Neural cell (in vitro differentiated cells): Measurements from ENCODE around the gene SEBOX. TPM values are rescaled to one million over a fixed set of nuclear protein-coding genes. Genes with fewer than 3 reads are reported as not detected.

ENCODE experiments used
- H2AFZ ChIP-seq: fragments of 200-600, 300-800 bp; sonication (generic), shearing (Covaris generic); 2 replicates; pipeline ENCODE4 v1.6.0; 2014; ENCODE audit warnings: low read depth, mild to moderate bottlenecking, antibody characterized with exemption, low read length, moderate library complexity
- H3F3A ChIP-seq: fragments of 200-600 bp; shearing (Covaris generic); 2 replicates; pipeline ENCODE4 v1.6.1; 2016; ENCODE audit warnings: mild to moderate bottlenecking, moderate library complexity, mixed read lengths, antibody characterized with exemption, low read length; ENCODE audit not compliant: insufficient read depth, poor library complexity, severe bottlenecking
- H3K27ac ChIP-seq: fragments of 200-600, 300-800 bp; sonication (generic), shearing (Covaris generic); 2 replicates; pipeline ENCODE4 v1.5.1; 2014; ENCODE audit warnings: mild to moderate bottlenecking, low read length, moderate library complexity
- H3K27me3 ChIP-seq: fragments of 300-800, 200-600 bp; sonication (generic), shearing (Covaris generic); 2 replicates; pipeline ENCODE4 v1.6.0; 2014; ENCODE audit warnings: mild to moderate bottlenecking, low read depth, low read length, moderate library complexity; ENCODE audit not compliant: insufficient read depth
- H3K36me3 ChIP-seq: fragments of 300-800, 200-600 bp; sonication (generic), shearing (Covaris generic); 2 replicates; pipeline ENCODE4 v1.5.1; 2014; ENCODE audit warnings: mild to moderate bottlenecking, antibody characterized with exemption, low read length, moderate library complexity; ENCODE audit not compliant: insufficient read depth
- H3K4me2 ChIP-seq: fragments of 300-800, 200-600 bp; sonication (generic), shearing (Covaris generic); 2 replicates; pipeline ENCODE4 v1.6.0; 2014; ENCODE audit warnings: mild to moderate bottlenecking, low read length
- H3K4me3 ChIP-seq: fragments of 300-800, 200-600 bp; sonication (generic), shearing (Covaris generic); 2 replicates; pipeline ENCODE4 v1.5.1; 2014; ENCODE audit warnings: mild to moderate bottlenecking, low read length, moderate library complexity
- H3K79me2 ChIP-seq: fragments of 200-600 bp; shearing (Covaris generic); replicated peaks from 2 replicates; pipeline ENCODE4 v1.6.0; 2014; ENCODE audit warnings: mild to moderate bottlenecking, low read length, moderate library complexity; ENCODE audit not compliant: insufficient read depth
- H3K9ac ChIP-seq: fragments of 300-800, 200-600 bp; sonication (generic), shearing (Covaris generic); 2 replicates; pipeline ENCODE4 v1.6.1; 2016; ENCODE audit warnings: mild to moderate bottlenecking, low read length, mixed read lengths
- H3K9me2 ChIP-seq: fragments of 200-600 bp; shearing (Covaris generic); 2 replicates; pipeline ENCODE4 v1.6.1; 2016; ENCODE audit warnings: mild to moderate bottlenecking, low read length, mixed read lengths; ENCODE audit not compliant: insufficient read depth
- H3K9me3 ChIP-seq: fragments of 200-600, 300-800 bp; sonication (generic), shearing (Covaris generic); 2 replicates; pipeline ENCODE4 v1.6.1; 2016; ENCODE audit warnings: mild to moderate bottlenecking, mixed run types, low read length, moderate library complexity, mixed read lengths
- H4K20me1 ChIP-seq: fragments of 200-600 bp; shearing (Covaris generic); 2 replicates; pipeline ENCODE4 v1.6.1; 2016; ENCODE audit warnings: mild to moderate bottlenecking, mixed run types; ENCODE audit not compliant: insufficient read depth
- CTCF ChIP-seq: fragments of 450-650 bp; IDR thresholded peaks from 2 replicates; pipeline ENCODE4 v1.5.1; 2014; ENCODE audit warnings: antibody characterized with exemption, mild to moderate bottlenecking, moderate library complexity; ENCODE audit not compliant: poor library complexity, severe bottlenecking
- EP300 ChIP-seq: fragments of 450-650 bp; conservative IDR thresholded peaks from 2 replicates; pipeline ENCODE4 v1.6.1; 2014; ENCODE audit warnings: antibody characterized with exemption, mild to moderate bottlenecking, moderate library complexity; ENCODE audit not compliant: poor library complexity, severe bottlenecking
- EZH2 ChIP-seq: fragments of 200-600, 300-800 bp; shearing (Covaris generic), sonication (generic); IDR thresholded peaks from 2 replicates; pipeline ENCODE4 v1.6.1; 2014; ENCODE audit warnings: antibody characterized with exemption, low read length, borderline replicate concordance, mild to moderate bottlenecking; ENCODE audit not compliant: insufficient read depth, poor library complexity, severe bottlenecking
- MXI1 ChIP-seq: fragments of 450-650 bp; conservative IDR thresholded peaks from 2 replicates; pipeline ENCODE4 v1.6.1; 2014; ENCODE audit warnings: antibody characterized with exemption, mild to moderate bottlenecking; ENCODE audit not compliant: poor library complexity, severe bottlenecking
- POLR2AphosphoS5 ChIP-seq: IDR thresholded peaks from 2 replicates; pipeline ENCODE4 v1.6.1; 2012
- RAD21 ChIP-seq: fragments of 450-650 bp; conservative IDR thresholded peaks from 2 replicates; pipeline ENCODE4 v1.6.1; 2014; ENCODE audit warnings: antibody characterized with exemption, mild to moderate bottlenecking, moderate library complexity
- REST ChIP-seq: IDR thresholded peaks from 2 replicates; pipeline ENCODE4 v1.6.1; 2012; ENCODE audit warnings: borderline replicate concordance
- SMC3 ChIP-seq: fragments of 450-650 bp; conservative IDR thresholded peaks from 2 replicates; pipeline ENCODE4 v1.6.1; 2014; ENCODE audit warnings: antibody characterized with exemption, mild to moderate bottlenecking, moderate library complexity; ENCODE audit not compliant: poor library complexity
- TAF1 ChIP-seq: IDR thresholded peaks from 2 replicates; pipeline ENCODE4 v1.6.1; 2012; ENCODE audit warnings: low read depth
- polyA plus RNA-seq: library from polyadenylated mRNA; depleted of rRNA; stranded (reverse); fragments of >200 nt; gene quantifications from 2 replicates; pipeline ENCODE4 v1.2.3, GENCODE V29; 2014

Gene SEBOX
- polyA plus RNA-seq, 1 donor from 2014 or later = not detected

- Histone ChIP-seq H3K9ac (peak within 1 kb of the TSS; percentile 67), H2AFZ (peak within 1 kb of the TSS; percentile 36), H3K4me3 (peak within 1 kb of the TSS; percentile 84), H3F3A (no peaks in the 10 kb centered on the region), H3K27me3 (no peaks in the 10 kb centered on the region), H3K79me2 (peaks cover 43% of the 10 kb centered on the region), H3K9me3 (no peaks in the 10 kb centered on the region), H3K36me3 (no peaks in the 10 kb centered on the region), H3K27ac (peak within 1 kb of the TSS; percentile 62), H3K9me2 (no peaks in the 10 kb centered on the region), H3K4me2 (peak within 1 kb of the TSS; percentile 92), H4K20me1 (no peaks in the 10 kb centered on the region)
- peak; percentile 12 for TF ChIP-seq REST
- peak; percentile 32 for TF ChIP-seq TAF1
- peak; percentile 98 for TF ChIP-seq MXI1
- peak; percentile 54 for TF ChIP-seq CTCF
- peak; percentile 43 for TF ChIP-seq RAD21
- TF ChIP-seq POLR2AphosphoS5 = peak; percentile 54
- TF ChIP-seq EP300 = peak; percentile 31
- TF ChIP-seq EZH2 = no peak
- peak; percentile 52 for TF ChIP-seq SMC3
These were observed 46.0 kb downstream of the SEBOX start, which contains the start of gene TMEM97 for GRCh38 chr17:28318759-28319597. TMEM97 (plus strand) TSS chr17:28319200; CDS start chr17:28319240, 40 bp downstream.

GRCh38 chr17:28317966-28318758 is 46.8 kb downstream of the SEBOX start:
- no peak for TF ChIP-seq EP300
- TF ChIP-seq TAF1 = peak; percentile 7
- Histone ChIP-seq H3K9me2 (no peaks in the 10 kb centered on the region), H2AFZ (peak overlapping the region; percentile 30), H3F3A (no peaks in the 10 kb centered on the region), H3K9ac (peak overlapping the region; percentile 51), H4K20me1 (no peaks in the 10 kb centered on the region), H3K4me2 (peak overlapping the region; percentile 76), H3K4me3 (peak overlapping the region; percentile 84), H3K79me2 (peaks cover 37% of the 10 kb centered on the region), H3K9me3 (no peaks in the 10 kb centered on the region), H3K36me3 (no peaks in the 10 kb centered on the region), H3K27ac (peak overlapping the region; percentile 18), H3K27me3 (no peaks in the 10 kb centered on the region)
